Measurements from ENCODE around the gene LAMA3. TPM values are rescaled to one million over a fixed set of nuclear protein-coding genes. Genes with fewer than 3 reads are reported as not detected.

LAMA3 gene
- total RNA-seq, 1 experiment from 2014 or later: 8.1 TPM

DNA sequence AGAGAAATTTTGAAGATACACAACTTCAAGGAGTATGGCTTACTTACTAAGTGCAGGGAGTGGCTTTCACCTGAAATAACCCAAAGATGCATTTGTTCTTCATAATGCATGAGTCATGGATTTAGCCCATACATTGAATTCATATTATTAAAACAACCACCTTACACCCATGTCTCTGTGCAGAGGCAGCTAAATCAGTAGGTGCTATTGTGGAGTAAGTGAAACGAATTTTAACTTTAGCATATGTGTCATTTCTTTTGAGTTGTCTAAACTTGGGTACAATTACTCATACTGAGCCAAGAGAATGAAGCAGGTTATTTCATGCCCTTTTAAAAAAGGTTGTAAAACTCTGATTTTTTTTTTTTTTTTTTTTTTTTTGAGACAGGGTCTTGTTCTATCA, 15.5 kb upstream of the LAMA3 start:
- Histone ChIP-seq H3K27ac (ENCODE audit: low read length) (no peak overlapping the region), H3K36me3 (ENCODE audit: control insufficient read depth, insufficient read depth, low read length) (no peaks in the 10 kb centered on the region), H3K27me3 (ENCODE audit: control insufficient read depth, insufficient read depth, low read length) (peaks cover 7% of the 10 kb centered on the region; the same call in 1 of the 2 replicates), H3K9me3 (ENCODE audit: control insufficient read depth, insufficient read depth, low read depth, low read length) (no peaks in the 10 kb centered on the region), H3K4me3 (ENCODE audit: low read depth in 2 of 2, low read length in 2 of 2) (no peak overlapping the region), H3K4me1 (ENCODE audit: control insufficient read depth, insufficient read depth, low read length) (no peaks in the 10 kb centered on the region)
- ATAC-seq (no peak), DNase-seq (ENCODE audit: low read depth, low spot score) (no peak)
- ChIA-PET POLR2A (no interaction called here), CTCF (no interaction called here)
- in situ Hi-C loops (cut with HindIII; ENCODE audit: low pct_unique_long_range_greater_than_20kb, low sequenced_read_pairs): no loop called here
- intact Hi-C loops (cut with micrococcal nuclease; ENCODE audit: unreplicated experiment): no loop called here
- TF ChIP-seq, protein P1, sequence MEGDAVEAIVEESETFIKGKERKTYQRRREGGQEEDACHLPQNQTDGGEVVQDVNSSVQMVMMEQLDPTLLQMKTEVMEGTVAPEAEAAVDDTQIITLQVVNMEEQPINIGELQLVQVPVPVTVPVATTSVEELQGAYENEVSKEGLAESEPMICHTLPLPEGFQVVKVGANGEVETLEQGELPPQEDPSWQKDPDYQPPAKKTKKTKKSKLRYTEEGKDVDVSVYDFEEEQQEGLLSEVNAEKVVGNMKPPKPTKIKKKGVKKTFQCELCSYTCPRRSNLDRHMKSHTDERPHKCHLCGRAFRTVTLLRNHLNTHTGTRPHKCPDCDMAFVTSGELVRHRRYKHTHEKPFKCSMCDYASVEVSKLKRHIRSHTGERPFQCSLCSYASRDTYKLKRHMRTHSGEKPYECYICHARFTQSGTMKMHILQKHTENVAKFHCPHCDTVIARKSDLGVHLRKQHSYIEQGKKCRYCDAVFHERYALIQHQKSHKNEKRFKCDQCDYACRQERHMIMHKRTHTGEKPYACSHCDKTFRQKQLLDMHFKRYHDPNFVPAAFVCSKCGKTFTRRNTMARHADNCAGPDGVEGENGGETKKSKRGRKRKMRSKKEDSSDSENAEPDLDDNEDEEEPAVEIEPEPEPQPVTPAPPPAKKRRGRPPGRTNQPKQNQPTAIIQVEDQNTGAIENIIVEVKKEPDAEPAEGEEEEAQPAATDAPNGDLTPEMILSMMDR (IDR thresholded peaks at IDR 0.05): no peak
- TF ChIP-seq SIN3A (IDR thresholded peaks at IDR 0.05; ENCODE audit: borderline replicate concordance, insufficient read depth, low read depth, low read length) (no peak), REST (IDR thresholded peaks at IDR 0.05; ENCODE audit: insufficient read depth in 1 of 2, low read depth in 2 of 2, low read length in 1 of 2) (no peak), POLR2AphosphoS5 (IDR thresholded peaks at IDR 0.05; ENCODE audit: low read depth, low read length) (no peak)
- no TSS peak for BruUV-seq (replicated peaks)

DNA sequence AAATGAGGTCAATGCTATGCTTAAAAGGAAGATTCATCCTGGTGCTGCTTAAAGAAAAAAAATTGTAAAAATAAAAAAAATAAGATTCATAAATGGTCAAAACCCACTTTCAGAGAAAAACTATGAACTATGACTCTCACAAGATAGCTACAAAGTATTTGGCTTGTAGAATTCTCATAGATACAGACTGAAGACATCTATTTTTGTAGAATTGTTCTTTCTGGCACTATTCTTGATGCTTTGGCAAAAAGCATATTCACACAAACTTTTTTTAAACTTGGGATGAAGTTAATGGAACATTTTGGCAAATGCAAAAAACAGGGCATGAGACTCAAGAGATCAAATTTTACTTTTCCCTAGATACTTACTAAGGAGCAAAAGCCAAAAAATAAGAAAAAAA, 14.0 kb upstream of the LAMA3 start:
- TF ChIP-seq REST (IDR thresholded peaks at IDR 0.05; ENCODE audit: insufficient read depth in 1 of 2, low read depth in 2 of 2, low read length in 1 of 2) (no peak), POLR2AphosphoS5 (IDR thresholded peaks at IDR 0.05; ENCODE audit: low read depth, low read length) (no peak), TCF7L2 (IDR thresholded peaks at IDR 0.05; ENCODE audit: low read depth, low read length) (no peak), SIN3A (IDR thresholded peaks at IDR 0.05; ENCODE audit: borderline replicate concordance, insufficient read depth, low read depth, low read length) (no peak)
- TF ChIP-seq, protein P1 (IDR thresholded peaks at IDR 0.05): no peak
- CTCF ChIA-PET: no interaction called here
- Histone ChIP-seq H3K4me1 (ENCODE audit: control insufficient read depth, insufficient read depth, low read length) (no peaks in the 10 kb centered on the region), H3K36me3 (ENCODE audit: control insufficient read depth, insufficient read depth, low read length) (no peaks in the 10 kb centered on the region), H3K27ac (ENCODE audit: low read length) (no peak overlapping the region), H3K27me3 (ENCODE audit: control insufficient read depth, insufficient read depth, low read length) (peaks cover 11% of the 10 kb centered on the region; the same call in 1 of the 2 replicates), H3K9me3 (ENCODE audit: control insufficient read depth, insufficient read depth, low read depth, low read length) (no peaks in the 10 kb centered on the region), H3K4me3 (ENCODE audit: low read depth in 2 of 2, low read length in 2 of 2) (no peak overlapping the region)
- POLR2A ChIA-PET: interaction anchor here (0.7 kb wide), 1 partner anchor 23 kb away, joined by 4 read pairs; no protein-coding TSS in a partner anchor
- DNase-seq (ENCODE audit: low read depth, low spot score): no peak
- ATAC-seq: no peak
- no TSS peak for BruUV-seq (replicated peaks)
- in situ Hi-C loops (cut with HindIII; ENCODE audit: low pct_unique_long_range_greater_than_20kb, low sequenced_read_pairs): no loop called here
- intact Hi-C loops (cut with micrococcal nuclease; ENCODE audit: unreplicated experiment): no loop called here

Data from Panc1 (cell line).